HG03469 (cell line): ENCODE measurements around the gene TMEM126B.
"Not testable (repeated sequence)": the region's sequence is repeated elsewhere in the genome, so short reads cannot be mapped to it uniquely, and the experiment has no call there.

Source experiments
- ATAC-seq: cut with Tn5 transposase; IDR thresholded peaks from one replicate; pipeline ENCODE4 v1.9.1; 2021; ENCODE audit warnings: mild to moderate bottlenecking, moderate library complexity, moderate number of reproducible peaks; ENCODE audit not compliant: unreplicated experiment

TMEM126B gene

GRCh38 chr11:85627998-85628770, at the start of gene TMEM126B:
Gene TMEM126B, plus strand, starts transcription at chr11:85628593. Its CDS starts 15 bp downstream, at chr11:85628608.
- ATAC-seq, result peak; percentile 98

- ATAC-seq, result no peak
These were observed 46.3 kb upstream of the TMEM126B start for GRCh38 chr11:85582111-85582510.

- no peak for ATAC-seq
These were observed 39.0 kb upstream of the TMEM126B start for GRCh38 chr11:85589373-85589772.

GRCh38 chr11:85590848-85591483, 37.4 kb upstream of the TMEM126B start:
- ATAC-seq, result no peak

- ATAC-seq, result no peak
These were observed 33.0 kb upstream of the TMEM126B start for GRCh38 chr11:85595285-85595884.

- ATAC-seq, result no peak
These were observed 31.5 kb upstream of the TMEM126B start for GRCh38 chr11:85596886-85597285.

- ATAC-seq, result no peak
These were observed 29.3 kb upstream of the TMEM126B start for GRCh38 chr11:85599083-85599482.

GRCh38 chr11:85602526-85603213, 25.7 kb upstream of the TMEM126B start:
- no peak for ATAC-seq

- ATAC-seq, result no peak
These were observed 25.2 kb upstream of the TMEM126B start for GRCh38 chr11:85603220-85603619.

GRCh38 chr11:85606237-85606636, 22.2 kb upstream of the TMEM126B start:
- ATAC-seq, result not testable (repeated sequence)

GRCh38 chr11:85608621-85609020, 19.8 kb upstream of the TMEM126B start:
- not testable (repeated sequence) for ATAC-seq

- not testable (repeated sequence) for ATAC-seq
These were observed 19.1 kb upstream of the TMEM126B start for GRCh38 chr11:85609286-85609685.

- ATAC-seq, result not testable (repeated sequence)
These were observed 16.8 kb upstream of the TMEM126B start for GRCh38 chr11:85611643-85612042.

GRCh38 chr11:85619499-85619898, 8.9 kb upstream of the TMEM126B start:
- no peak for ATAC-seq

- no peak for ATAC-seq
These were observed 8.1 kb upstream of the TMEM126B start for GRCh38 chr11:85620256-85620655.

GRCh38 chr11:85626496-85626895, 1.9 kb upstream of the TMEM126B start:
- no peak for ATAC-seq

GRCh38 chr11:85627332-85627997, 928 bp upstream of the TMEM126B start, which contains the start of gene DLG2:
Gene DLG2, minus strand, starts transcription at chr11:85627344.
- no peak for ATAC-seq

- ATAC-seq, result no peak
These were observed 463 bp downstream of the TMEM126B start for GRCh38 chr11:85628771-85629341.

- ATAC-seq, result no peak
These were observed 6.4 kb downstream of the TMEM126B start for GRCh38 chr11:85634747-85635146.

GRCh38 chr11:85643191-85643614, 14.8 kb downstream of the TMEM126B start:
- ATAC-seq, result no peak
